AG09309 (cell line): ENCODE measurements around the gene BCL11A.
A peak's percentile ranks its signal among the peaks of the same experiment; 100 is the strongest.

Experiments used
- DNase-seq: peaks from one replicate; pipeline ENCODE4 v3.0.0-alpha.2; 2010; ENCODE audit warnings: low read depth
- H3K4me3 ChIP-seq: 2 replicates; pipeline ENCODE4 v1.5.1; 2011; ENCODE audit warnings: mild to moderate bottlenecking, low read depth, low read length, moderate library complexity; ENCODE audit not compliant: control insufficient read depth
- CTCF ChIP-seq: IDR thresholded peaks from 2 replicates; pipeline ENCODE4 v1.5.1; 2011; ENCODE audit warnings: mild to moderate bottlenecking, low read depth, low read length, inconsistent platforms; ENCODE audit not compliant: insufficient read depth, control insufficient read depth; ENCODE audit errors: missing control alignments

Gene BCL11A

DNA sequence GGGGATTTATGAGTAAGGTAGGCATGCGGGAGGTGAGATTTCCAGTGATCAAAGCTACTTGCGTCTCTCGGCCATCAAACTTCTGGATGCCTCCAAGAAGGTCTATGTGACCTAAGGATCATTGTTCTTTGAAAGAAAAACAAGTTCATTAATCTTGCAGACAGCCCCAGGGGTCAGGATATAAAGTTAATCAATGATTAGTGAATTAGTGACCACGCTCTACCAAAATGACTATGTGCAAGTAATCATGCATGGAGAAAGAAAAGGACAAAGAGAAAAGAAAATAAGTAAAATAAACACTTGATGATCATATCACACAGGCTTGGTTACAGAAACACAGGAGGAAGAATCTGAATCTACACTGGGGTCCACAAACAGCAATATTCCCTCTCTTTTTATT lies 42.5 kb upstream of the BCL11A start:
- DNase-seq = no peak
- no peak overlapping the region for H3K4me3 ChIP-seq
- TF ChIP-seq CTCF = no peak

DNA sequence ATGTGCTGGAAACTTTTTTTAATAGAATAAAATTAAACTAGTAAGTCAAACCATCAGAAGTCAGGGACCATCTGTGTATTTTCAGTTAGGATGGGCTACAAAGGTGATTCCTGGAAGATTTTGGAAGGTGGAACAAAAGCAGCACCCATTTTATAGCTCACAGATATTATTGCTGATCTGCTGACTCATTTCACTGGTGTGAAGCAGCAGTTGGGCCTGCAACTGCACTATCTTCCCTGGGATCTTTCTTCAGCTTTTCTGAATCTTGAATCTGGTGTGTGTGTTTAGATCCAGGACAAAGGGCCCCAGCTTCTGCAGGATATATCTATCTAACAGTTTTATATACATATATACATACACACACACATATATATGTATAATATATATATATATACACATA lies 35.6 kb upstream of the BCL11A start:
- TF ChIP-seq CTCF = no peak
- H3K4me3 ChIP-seq = no peak overlapping the region
- no peak for DNase-seq

DNA sequence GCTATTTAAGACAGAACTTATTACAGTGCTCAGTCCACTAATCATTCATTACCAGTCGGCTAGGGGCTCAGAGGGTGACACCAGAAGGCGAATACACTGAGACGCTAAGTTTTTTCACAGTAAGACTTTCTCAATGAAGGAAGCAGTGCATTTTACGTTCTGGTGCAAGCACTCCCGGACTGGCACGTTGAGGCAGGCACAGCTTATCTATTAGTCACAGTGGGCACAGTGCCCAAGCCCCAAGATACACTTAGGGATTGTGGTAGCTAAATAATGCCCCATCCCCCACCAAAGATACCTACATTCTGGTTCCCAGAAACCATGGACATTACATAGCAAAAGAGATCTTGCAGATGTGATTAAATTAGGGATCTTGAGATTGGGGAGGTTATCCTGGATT lies 32.6 kb upstream of the BCL11A start:
- no peak for DNase-seq
- no peak overlapping the region for H3K4me3 ChIP-seq
- TF ChIP-seq CTCF = no peak

- no peak overlapping the region for H3K4me3 ChIP-seq
- TF ChIP-seq CTCF = no peak
- DNase-seq = no peak
These were observed 31.8 kb upstream of the BCL11A start for GRCh38 chr2:60585276-60585675.

GRCh38 chr2:60583604-60584003 lies 30.1 kb upstream of the BCL11A start:
- no peak for TF ChIP-seq CTCF
- no peak for DNase-seq
- no peak overlapping the region for H3K4me3 ChIP-seq

GRCh38 chr2:60581433-60582282 lies 28.2 kb upstream of the BCL11A start:
- peak; percentile 81 for TF ChIP-seq CTCF
- peak overlapping the region; percentile 48 for H3K4me3 ChIP-seq
- no peak for DNase-seq
